Spleen (tissue), 7 donors: ENCODE results near the gene MYH14.

Experiments used
- CTCF ChIP-seq, 11 experiments: fragments of 200-600 bp in 7 of 11; fragments of 450-650 bp in 4 of 11; sonication (generic) in 4 of 11; IDR thresholded peaks in 8 of 11; conservative IDR thresholded peaks in 3 of 11; 1 replicate in 7 of 11; 2 replicates in 4 of 11; pipeline versions ENCODE4 v1.4.0 to v1.8.0; 2016 to 2021; ENCODE audit warnings: antibody characterized with exemption in 11 of 11, inconsistent platforms in 4 of 11, mild to moderate bottlenecking in 1 of 11
- POLR2A ChIP-seq, 3 donors: fragments of 450-650 bp; IDR thresholded peaks; one replicate each; pipeline ENCODE4 v1.5.1; 2017; ENCODE audit warnings: antibody characterized with exemption in 3 of 3, mild to moderate bottlenecking in 1 of 3
- donor health status: DM: no; HTN: no; CAD: no; lungs with moderate emphysema.
- donor health status: DM: no; HTN: no; CAD: no.
- donor health status: DM: no; HTN: no; CAD: no.

- TF ChIP-seq POLR2A (IDR thresholded peaks at IDR 0.05), result no peak
- no peak for TF ChIP-seq CTCF (IDR thresholded peaks at IDR 0.05 in 8 of 11, conservative IDR thresholded peaks at IDR 0.05 in 3 of 11)
These were observed 44.8 kb upstream of the MYH14 start for GRCh38 chr19:50158577-50158976.
